Urinary bladder (tissue), 4 donors: ENCODE results near the gene COL18A1. TPM values are rescaled to one million over a fixed set of nuclear protein-coding genes. Genes with fewer than 3 reads are reported as not detected.
A peak's percentile ranks its signal among the peaks of the same experiment; 100 is the strongest.

ENCODE experiments used
- DNase-seq: peaks from one replicate; pipeline ENCODE4 v3.0.0-alpha.2; 2015; ENCODE audit errors: extremely low spot score
- H3K27ac ChIP-seq: one replicate; pipeline ENCODE4 v1.5.1; 2013; ENCODE audit warnings: low read depth, mild to moderate bottlenecking, moderate library complexity
- H3K36me3 ChIP-seq: one replicate; pipeline ENCODE4 v1.6.1; 2013; ENCODE audit warnings: mild to moderate bottlenecking, moderate library complexity; ENCODE audit not compliant: insufficient read depth
- H3K4me1 ChIP-seq: one replicate; pipeline ENCODE4 v1.6.1; 2013; ENCODE audit warnings: mild to moderate bottlenecking, moderate library complexity; ENCODE audit not compliant: insufficient read depth
- H3K4me3 ChIP-seq: one replicate; pipeline ENCODE4 v1.5.1; 2013; ENCODE audit warnings: low read depth, low read length
- WGBS: extraction: QIAGEN DNeasy Blood & Tissue Kit; methylation state at CpG from one replicate; pipeline ENCODE4 v1.1.7; 2013; 5-methylcytosine and 5-hydroxymethylcytosine counted together
- polyA plus RNA-seq: library from polyadenylated mRNA; stranded (reverse); fragments of 200-250 nt; gene quantifications from one replicate; pipeline ENCODE4 v1.2.3, GENCODE V29; 2013
- total RNA-seq: library from RNA; depleted of rRNA; stranded (reverse); fragments of >200 nt; gene quantifications from one replicate; pipeline ENCODE4 v1.2.3, GENCODE V29; 2014
- donor health status: healthy with polysubstance abuse.
- donor health status: healthy.

The COL18A1 gene
- total and polyA plus RNA-seq, 2 donors = 60.7 to 111 TPM

DNA sequence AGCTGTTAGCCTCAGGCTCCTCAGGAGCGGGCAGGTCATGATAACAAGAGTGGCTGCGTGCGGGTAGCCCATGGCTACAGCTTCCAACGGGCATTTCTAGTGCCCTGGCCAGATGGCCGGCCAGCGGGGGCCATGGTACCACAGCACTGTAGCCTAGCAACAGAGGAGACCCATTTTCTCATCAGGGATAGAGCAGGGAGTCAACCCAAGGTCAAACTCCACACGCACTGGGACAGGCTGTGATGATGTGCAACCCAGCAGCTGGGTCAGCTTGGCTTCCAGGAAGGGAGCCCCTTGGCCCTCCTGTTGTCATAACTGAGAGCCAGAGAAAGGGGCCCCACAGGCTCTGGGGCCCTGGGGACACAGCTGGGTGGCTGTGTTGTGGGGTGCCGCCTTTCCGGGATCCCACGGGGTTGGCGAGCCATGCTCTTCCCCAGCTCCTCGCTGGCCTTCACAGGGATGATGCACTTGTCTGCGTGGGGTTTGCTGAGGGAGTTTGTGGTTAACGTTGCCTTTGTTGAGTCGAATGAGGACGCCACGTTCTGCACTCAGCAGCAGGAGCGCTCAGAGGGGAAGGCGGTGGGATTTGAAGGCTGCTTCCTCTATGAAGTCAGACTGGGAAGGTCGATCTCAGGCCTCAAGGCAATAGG lies 46.3 kb downstream of the COL18A1 start:
- no peaks in the 10 kb centered on the region for H3K4me1 ChIP-seq
- H3K4me3 ChIP-seq = no peak overlapping the region
- DNase-seq = no peak
- WGBS = 90% methylated on average over 20 of the region's 20 CpGs
- H3K36me3 ChIP-seq = no peaks in the 10 kb centered on the region
- H3K27ac ChIP-seq = no peak overlapping the region

DNA sequence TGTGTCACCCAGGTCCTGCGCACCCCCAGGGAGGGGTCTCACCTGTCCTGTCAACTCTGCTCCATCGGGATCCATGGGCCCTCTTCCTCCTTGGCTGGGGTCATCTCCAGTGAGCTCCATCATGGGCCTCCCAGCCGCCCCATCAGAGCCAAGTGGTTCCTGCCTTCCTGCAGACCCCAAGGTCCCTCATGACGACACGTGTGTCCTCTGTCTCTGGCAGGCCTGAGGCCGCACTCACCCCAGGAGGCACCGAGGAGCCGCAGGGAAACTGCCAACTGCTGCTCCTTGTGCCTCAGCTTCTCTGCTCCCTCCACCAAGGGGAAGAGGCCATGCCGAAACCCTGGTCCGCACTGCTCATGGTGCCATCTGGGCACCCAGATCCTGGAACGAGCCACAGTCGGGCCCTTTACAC lies 46.8 kb downstream of the COL18A1 start:
- WGBS = 92% methylated on average over 12 of the region's 12 CpGs
- no peaks in the 10 kb centered on the region for H3K4me1 ChIP-seq
- DNase-seq = no peak

DNA sequence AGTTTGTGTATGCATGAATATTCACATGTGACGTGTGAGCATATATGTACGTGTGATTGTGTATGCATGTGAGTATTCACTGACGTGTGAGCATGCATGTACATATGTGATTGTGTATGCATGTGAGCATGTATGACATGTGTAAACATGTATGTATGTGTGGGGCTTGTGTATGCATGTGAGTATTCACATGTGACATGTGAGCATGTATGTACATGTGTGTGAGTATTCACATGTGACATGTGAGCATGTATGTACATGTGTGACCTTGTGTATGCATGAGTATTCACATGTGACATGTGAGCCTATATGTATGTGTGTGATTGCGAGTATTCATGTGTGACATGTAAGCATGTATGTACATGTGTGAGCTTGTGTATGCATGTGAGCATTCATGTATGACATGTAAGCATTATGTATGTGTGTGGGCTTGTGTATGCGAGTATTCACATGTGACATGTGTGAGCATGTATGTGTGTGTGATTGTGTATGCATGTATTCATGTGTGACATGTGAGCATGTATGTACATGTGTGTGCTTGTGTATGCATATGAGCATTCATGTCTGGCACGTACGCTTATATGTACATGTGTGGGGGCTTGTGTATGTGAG lies 47.8 kb downstream of the COL18A1 start:
- Histone ChIP-seq H3K4me1 (no peaks in the 10 kb centered on the region), H3K4me3 (no peak overlapping the region), H3K27ac (no peak overlapping the region), H3K36me3 (no peaks in the 10 kb centered on the region)
- no peak for DNase-seq
- 97% methylated on average over 7 of the region's 7 CpGs for WGBS

More for the DNA sequence above, 46.8 kb downstream of the COL18A1 start:
- no peak overlapping the region for H3K4me3 ChIP-seq
- H3K27ac ChIP-seq = no peak overlapping the region
- no peaks in the 10 kb centered on the region for H3K36me3 ChIP-seq

DNA sequence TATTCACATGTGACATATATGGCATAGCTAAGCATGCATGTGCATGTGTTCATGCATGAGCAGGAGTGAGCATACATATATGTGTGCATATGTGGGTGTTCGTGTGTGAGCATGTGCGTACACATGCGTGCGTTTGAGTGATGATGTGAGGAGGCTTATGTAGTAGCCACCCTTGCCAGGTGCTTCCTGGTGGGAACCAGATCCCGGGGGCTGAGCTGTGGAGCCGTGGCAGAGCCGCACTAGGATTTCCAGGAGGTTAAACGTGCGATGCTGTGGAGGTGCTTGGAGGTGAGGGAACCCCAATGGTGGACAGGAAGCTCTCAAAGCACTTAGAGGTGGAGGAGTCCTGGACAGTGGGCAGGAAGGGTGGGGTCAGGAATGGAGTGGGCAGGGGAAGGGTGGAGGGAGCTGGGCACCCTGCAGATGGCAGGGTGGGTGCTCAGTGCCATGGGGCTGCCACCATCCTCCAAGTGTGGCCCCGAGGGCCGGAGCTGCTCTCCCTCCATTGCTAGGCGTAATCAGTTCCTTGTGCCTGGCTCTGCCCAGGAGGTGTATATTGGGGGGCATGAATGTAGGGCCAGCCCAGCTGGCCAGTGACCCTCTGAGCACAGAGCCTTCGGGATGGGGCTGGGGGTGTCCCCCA lies 48.5 kb downstream of the COL18A1 start:
- Histone ChIP-seq H3K4me1 (no peaks in the 10 kb centered on the region), H3K27ac (no peak overlapping the region), H3K36me3 (no peaks in the 10 kb centered on the region), H3K4me3 (no peak overlapping the region)
- DNase-seq = no peak
- 79% methylated on average over 13 of the region's 13 CpGs for WGBS

DNA sequence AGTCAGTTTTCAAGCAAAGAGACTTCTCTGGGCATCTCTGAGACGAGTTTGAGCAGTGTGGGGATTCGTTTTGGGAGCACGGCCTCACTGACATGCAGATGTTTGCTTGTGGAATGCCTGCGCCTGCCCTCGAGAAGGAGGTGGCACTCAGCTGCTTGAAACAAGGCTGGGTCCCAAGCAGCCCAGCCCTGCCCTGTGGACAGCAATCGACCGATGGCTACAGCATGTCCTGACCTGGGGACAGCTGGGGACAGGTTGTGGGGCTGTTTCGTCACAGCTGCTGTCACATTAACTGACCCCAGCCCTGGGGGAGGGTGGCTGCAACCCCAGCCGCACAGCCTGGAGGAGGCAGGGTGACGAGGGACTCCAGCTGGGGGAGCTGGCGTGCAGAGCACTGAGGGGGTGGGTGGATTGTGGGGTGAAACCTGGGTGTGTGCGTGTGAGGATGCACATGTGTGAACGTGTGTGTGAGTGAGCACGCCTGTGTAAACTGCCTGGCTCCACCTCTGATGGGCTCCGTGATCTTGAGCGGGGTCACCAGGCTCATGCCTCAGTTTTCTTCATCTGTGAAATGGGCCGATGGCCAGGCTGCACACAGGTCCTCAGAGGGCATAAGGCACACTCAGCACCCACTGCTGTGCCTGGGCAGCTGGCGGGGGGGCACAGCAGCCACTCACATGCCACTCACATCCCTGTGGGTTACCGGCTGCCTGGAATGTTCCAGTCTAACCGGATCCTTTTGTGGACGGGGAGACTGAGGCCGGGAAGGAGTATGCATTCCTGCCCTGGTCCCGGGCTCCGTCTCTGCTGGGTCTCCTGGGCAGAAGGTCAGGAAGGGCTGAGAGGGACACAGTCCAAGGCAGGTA lies 49.3 kb downstream of the COL18A1 start:
- no peak overlapping the region for H3K27ac ChIP-seq
- H3K36me3 ChIP-seq = no peaks in the 10 kb centered on the region
- DNase-seq = no peak
- no peaks in the 10 kb centered on the region for H3K4me1 ChIP-seq
- no peak overlapping the region for H3K4me3 ChIP-seq
- WGBS = 54% methylated on average over 24 of the region's 24 CpGs

DNA sequence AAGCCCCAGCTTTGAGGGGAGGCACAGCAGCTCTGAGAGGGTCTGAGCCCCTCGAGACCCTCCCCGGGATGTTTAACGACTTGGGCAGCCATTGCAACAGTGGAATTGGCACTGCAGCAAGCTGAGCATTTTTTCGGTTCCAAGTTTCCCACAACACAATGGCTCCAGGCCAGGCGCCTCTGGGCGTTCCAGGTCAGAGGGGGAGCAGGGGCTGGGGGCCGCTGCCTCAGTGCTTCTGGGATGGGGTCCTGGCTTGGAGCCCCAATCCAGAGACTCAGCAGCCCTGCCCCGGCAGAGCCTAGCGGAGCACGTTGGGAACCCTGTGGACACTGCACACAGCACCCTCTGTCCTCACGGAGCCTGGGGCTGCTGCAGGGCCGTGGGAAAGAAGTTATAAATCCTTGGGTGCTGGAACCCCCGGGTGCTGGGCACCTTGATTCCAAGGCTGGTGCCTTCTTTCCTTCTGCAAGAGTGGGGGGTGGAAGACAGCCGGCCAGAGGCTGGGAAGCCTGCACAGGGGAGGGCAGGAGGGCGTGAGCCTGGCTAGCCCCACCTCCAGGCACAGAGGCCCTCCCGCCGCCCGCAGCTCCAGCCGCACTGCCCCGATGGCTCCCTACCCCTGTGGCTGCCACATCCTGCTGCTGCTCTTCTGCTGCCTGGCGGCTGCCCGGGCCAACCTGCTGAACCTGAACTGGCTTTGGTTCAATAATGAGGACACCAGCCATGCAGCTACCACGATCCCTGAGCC lies 50.1 kb downstream of the COL18A1 start:
- DNase-seq = no peak
- H3K27ac ChIP-seq = no peak overlapping the region
- WGBS = 14% methylated on average over 23 of the region's 23 CpGs

DNA sequence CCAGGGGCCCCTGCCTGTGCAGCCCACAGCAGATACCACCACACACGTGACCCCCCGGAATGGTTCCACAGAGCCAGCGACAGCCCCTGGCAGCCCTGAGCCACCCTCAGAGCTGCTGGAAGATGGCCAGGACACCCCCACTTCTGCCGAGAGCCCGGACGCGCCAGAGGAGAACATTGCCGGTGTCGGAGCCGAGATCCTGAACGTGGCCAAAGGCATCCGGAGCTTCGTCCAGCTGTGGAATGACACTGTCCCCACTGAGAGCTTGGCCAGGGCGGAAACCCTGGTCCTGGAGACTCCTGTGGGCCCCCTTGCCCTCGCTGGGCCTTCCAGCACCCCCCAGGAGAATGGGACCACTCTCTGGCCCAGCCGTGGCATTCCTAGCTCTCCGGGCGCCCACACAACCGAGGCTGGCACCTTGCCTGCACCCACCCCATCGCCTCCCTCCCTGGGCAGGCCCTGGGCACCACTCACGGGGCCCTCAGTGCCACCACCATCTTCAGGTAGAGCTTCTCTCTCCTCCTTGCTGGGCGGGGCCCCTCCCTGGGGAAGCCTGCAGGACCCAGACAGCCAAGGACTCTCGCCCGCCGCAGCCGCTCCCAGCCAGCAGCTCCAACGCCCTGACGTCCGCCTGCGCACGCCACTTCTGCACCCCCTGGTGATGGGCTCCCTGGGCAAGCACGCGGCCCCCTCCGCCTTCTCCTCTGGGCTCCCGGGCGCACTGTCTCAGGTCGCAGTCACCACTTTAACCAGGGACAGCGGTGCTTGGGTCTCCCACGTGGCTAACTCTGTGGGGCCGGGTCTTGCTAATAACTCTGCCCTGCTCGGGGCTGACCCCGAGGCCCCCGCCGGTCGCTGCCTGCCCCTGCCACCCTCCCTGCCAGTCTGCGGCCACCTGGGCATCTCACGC lies 51.0 kb downstream of the COL18A1 start:
- Histone ChIP-seq H3K4me1 (no peaks in the 10 kb centered on the region), H3K36me3 (no peaks in the 10 kb centered on the region), H3K27ac (no peak overlapping the region), H3K4me3 (peak overlapping the region; percentile 4)
- DNase-seq = no peak
- 68% methylated on average over 47 of the region's 47 CpGs for WGBS

More for the DNA sequence above, 50.1 kb downstream of the COL18A1 start:
- H3K4me1 ChIP-seq = no peaks in the 10 kb centered on the region
- no peaks in the 10 kb centered on the region for H3K36me3 ChIP-seq
- H3K4me3 ChIP-seq = peak overlapping the region; percentile 4

DNA sequence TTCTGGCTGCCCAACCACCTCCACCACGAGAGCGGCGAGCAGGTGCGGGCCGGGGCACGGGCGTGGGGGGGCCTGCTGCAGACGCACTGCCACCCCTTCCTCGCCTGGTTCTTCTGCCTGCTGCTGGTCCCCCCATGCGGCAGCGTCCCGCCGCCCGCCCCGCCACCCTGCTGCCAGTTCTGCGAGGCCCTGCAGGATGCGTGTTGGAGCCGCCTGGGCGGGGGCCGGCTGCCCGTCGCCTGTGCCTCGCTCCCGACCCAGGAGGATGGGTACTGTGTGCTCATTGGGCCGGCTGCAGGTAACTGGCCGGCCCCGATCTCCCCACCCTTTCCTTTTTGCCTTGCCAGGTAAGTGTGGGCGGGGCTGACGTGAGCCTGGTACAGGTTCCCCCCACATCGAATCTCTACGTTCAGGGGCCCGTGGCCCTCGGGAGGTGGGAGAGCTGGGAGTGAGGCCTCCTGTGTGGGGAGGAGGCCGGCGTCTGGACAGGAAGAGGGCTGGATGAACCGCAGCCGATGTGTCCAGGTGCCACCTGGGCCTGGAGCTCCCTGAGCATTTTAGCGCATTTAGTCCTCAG lies 51.7 kb downstream of the COL18A1 start:
- H3K27ac ChIP-seq = no peak overlapping the region
- DNase-seq = no peak
- H3K36me3 ChIP-seq = no peaks in the 10 kb centered on the region
- H3K4me3 ChIP-seq = no peak overlapping the region
- WGBS = 92% methylated on average over 38 of the region's 38 CpGs
- no peaks in the 10 kb centered on the region for H3K4me1 ChIP-seq

DNA sequence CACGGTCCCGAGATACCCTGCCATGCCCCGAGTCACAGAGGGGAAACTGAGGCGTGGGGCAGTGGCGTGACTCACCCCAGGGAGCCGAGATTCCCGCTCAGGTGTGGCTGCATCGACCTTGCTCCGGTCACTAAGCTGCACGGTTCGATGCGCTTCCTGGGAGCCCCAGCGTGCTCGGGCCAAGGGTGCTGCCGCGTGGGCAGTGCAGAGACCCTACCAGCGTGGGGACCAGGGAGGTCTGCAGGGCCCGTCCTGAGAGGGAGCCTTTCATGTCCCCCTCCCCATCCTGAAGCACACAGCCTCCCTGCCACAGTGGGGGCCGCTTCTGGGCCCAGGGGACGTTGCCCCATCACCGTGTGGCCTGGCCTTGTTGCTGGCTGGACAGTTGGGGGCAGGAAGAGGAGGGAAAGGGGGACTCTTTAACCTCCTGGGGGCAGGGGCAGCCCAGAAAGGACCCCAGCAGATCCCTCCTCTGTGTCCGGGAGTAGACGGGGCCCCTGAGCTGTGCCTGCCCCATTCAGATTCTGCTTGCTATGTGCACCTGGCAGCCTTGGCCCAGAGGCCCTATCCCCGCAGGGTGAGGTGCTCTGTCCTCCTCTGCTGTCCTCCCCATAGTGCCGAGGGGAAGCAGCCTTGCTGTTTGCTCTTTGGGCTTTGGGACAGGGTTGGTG lies 52.3 kb downstream of the COL18A1 start:
- no peak overlapping the region for H3K27ac ChIP-seq
- H3K4me3 ChIP-seq = no peak overlapping the region
- WGBS = 90% methylated on average over 25 of the region's 25 CpGs
- no peaks in the 10 kb centered on the region for H3K4me1 ChIP-seq
- DNase-seq = no peak
- H3K36me3 ChIP-seq = no peaks in the 10 kb centered on the region

DNA sequence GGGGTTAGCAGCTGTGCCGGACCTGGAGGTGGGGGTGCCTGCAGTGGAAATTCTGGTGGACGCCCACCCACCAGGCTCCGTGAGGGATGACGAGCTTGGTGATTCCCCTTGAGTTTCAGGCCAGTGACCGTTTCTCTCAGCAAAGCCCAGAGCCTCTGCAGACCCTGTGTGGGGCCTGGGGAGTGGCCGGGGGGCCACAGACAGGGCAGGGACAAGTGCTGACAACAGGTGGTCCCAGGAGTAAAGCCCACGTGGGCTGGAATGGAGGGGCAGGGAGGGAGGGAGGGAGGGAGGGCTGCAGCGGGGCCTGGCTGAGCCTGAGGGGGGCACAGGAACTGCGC lies 52.8 kb downstream of the COL18A1 start:
- H3K4me1 ChIP-seq = no peaks in the 10 kb centered on the region
- H3K36me3 ChIP-seq = no peaks in the 10 kb centered on the region
- no peak overlapping the region for H3K4me3 ChIP-seq
- H3K27ac ChIP-seq = no peak overlapping the region
- no peak for DNase-seq
- WGBS = 80% methylated on average over 9 of the region's 9 CpGs

DNA sequence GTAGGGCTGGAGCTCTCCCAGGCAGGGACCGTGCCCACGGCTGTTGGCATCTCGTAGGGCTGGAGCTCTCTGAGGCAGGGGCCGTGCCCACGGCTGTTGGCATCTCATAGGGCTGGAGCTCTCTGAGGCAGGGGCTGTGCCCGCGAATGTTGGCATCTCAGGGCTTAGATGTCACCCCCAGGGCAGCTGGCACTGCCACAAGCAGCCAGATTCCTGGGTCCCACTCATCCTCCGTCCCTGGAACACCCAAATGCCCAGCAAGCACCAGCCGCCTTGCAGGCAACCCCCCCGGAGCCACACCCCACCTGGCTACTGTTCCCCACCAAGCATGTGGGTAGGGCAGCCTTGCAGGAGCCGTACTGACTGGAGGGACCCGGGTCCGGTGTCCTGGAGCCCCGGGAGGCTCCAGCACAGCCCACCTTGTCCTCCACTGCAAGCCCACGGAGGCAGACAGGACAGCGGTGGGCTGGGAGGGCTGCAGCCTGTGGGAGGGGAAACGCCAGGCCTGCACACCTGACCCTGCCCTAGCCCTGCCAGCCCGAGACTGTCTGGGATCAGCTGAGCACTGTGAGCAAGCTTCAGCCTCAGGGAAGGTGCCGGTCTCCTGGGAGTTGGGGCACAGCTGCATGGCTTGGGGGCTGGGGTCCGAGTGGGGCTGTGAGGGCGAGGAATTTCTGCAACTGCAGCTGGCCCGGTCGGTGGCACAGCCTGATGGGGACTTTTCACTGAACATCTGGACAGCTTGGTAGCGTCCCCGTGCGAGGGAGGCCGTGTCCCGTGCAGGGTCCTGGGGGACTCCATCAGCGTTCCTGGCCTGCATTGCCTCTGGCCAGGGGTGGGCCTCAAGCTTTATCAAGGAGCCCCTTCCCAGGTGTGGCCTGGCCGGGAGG lies 53.6 kb downstream of the COL18A1 start:
- WGBS = 89% methylated on average over 30 of the region's 30 CpGs
- H3K27ac ChIP-seq = no peak overlapping the region
- no peak overlapping the region for H3K4me3 ChIP-seq
- no peaks in the 10 kb centered on the region for H3K36me3 ChIP-seq
- no peak for DNase-seq
- H3K4me1 ChIP-seq = no peaks in the 10 kb centered on the region
